Neutrophil (primary cell): Measurements from ENCODE around the gene CDC42.

Experiments
- H3K27ac ChIP-seq: fragments of 200-600 bp; sonication (generic); 2 replicates; pipeline ENCODE4 v1.5.1; 2016; ENCODE audit warnings: mild to moderate bottlenecking, moderate library complexity
- H3K27me3 ChIP-seq: fragments of 200-600 bp; sonication (generic); 2 replicates; pipeline ENCODE4 v1.6.0; 2016; ENCODE audit warnings: mild to moderate bottlenecking
- H3K36me3 ChIP-seq: fragments of 200-600 bp; sonication (generic); 2 replicates; pipeline ENCODE4 v1.5.1; 2017
- H3K4me1 ChIP-seq, 2 experiments: fragments of 200-600 bp in 1 of 2; sonication (generic) in 1 of 2; 1 replicate in 1 of 2; 2 replicates in 1 of 2; pipeline versions ENCODE4 v1.5.1 to v1.6.1; 2013 to 2016; ENCODE audit warnings: low read depth in 1 of 2, low read length in 1 of 2, mild to moderate bottlenecking in 1 of 2, moderate library complexity in 1 of 2; ENCODE audit not compliant: control insufficient read depth in 1 of 2, insufficient read depth in 1 of 2
- H3K4me3 ChIP-seq, 2 experiments: fragments of 200-600 bp in 1 of 2; sonication (generic) in 1 of 2; 1 replicate in 1 of 2; 2 replicates in 1 of 2; pipeline ENCODE4 v1.5.1; 2013 to 2016; ENCODE audit warnings: low read depth in 1 of 2, low read length in 1 of 2, mild to moderate bottlenecking in 1 of 2, moderate library complexity in 1 of 2
- H3K9me3 ChIP-seq: fragments of 200-600 bp; sonication (generic); 2 replicates; pipeline ENCODE4 v1.5.1; 2016
- TF ChIP-seq, protein P1 (sequence below): fragments of 200-600 bp; sonication (generic); IDR thresholded peaks from 2 replicates; pipeline ENCODE4 v1.5.1; 2016; ENCODE audit warnings: antibody characterized with exemption

CDC42 gene

DNA sequence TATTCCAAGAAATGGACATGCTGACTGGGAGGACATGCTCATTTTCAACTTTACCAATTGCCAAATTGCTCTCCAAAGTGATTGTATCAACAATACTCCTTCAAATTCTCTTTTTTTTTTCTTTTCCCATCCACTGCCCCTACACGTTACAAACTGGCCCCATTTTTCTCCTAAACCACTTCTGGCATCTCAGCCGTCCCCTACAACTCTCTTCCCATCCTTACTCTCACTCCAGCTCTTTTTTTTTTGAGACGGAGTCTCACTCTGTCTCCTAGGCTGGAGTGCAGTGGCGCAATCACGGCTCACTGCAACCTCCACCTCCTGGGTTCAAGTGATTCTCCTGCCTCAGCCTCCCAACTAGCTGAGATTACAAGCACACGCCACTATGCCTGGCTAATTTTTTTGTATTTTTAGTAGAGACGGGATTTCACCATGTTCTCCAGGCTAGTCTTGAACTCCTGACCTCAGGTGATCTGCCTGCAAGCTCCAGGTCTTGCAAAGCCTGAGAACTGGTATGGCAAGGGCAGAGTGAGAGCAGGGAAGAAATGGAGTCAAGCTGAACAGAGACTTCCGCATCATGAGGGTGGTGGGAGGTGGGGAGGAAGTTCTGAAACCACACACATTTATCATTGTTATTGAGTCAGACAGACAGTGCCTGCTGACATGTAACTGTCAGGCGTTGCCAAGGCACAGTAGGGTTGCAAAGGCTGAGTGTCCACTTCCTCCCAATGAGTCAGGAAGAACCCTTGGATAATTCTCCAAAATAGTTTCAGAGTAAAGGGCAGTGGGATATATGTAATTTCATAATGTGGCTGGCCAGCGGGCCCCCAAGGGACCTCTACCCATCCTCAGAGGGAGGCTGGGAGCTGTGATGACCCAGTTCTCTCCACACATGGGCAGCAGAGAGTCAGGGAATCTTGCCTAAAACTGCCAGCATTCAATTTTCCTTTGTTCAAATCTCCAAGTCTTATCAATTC, 33.6 kb upstream of the CDC42 start:
- H3K9me3 ChIP-seq, result no peaks in the 10 kb centered on the region
- peak overlapping the region in 1 of 2 experiments; percentile 8 for H3K4me3 ChIP-seq
- H3K27ac ChIP-seq, result peak overlapping the region; percentile 86
- H3K36me3 ChIP-seq, result no peaks in the 10 kb centered on the region
- TF ChIP-seq, protein P1, sequence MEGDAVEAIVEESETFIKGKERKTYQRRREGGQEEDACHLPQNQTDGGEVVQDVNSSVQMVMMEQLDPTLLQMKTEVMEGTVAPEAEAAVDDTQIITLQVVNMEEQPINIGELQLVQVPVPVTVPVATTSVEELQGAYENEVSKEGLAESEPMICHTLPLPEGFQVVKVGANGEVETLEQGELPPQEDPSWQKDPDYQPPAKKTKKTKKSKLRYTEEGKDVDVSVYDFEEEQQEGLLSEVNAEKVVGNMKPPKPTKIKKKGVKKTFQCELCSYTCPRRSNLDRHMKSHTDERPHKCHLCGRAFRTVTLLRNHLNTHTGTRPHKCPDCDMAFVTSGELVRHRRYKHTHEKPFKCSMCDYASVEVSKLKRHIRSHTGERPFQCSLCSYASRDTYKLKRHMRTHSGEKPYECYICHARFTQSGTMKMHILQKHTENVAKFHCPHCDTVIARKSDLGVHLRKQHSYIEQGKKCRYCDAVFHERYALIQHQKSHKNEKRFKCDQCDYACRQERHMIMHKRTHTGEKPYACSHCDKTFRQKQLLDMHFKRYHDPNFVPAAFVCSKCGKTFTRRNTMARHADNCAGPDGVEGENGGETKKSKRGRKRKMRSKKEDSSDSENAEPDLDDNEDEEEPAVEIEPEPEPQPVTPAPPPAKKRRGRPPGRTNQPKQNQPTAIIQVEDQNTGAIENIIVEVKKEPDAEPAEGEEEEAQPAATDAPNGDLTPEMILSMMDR, result peak; percentile 33
- H3K4me1 ChIP-seq, result peaks cover 23 to 28% of the 10 kb centered on the region in 2 experiments
- no peaks in the 10 kb centered on the region for H3K27me3 ChIP-seq

DNA sequence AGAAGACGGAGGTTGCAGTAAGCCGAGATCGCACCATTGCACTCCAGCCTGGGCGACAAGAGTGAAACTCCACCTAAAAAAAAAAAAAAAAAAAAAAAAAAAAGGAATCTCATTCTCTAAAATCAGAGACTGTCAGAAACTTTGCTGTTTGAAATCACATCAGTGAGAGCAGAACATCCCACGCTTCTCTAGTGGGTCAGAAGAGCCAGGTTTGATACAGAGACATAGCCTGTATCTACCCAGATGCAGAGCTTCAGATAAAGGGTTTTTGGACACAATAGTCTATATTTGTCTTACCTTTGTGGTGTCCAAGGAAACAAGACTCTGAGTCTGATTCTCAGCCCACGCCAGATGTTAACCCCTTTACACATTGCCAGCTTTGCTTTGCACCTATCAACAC, 31.4 kb upstream of the CDC42 start:
- peaks cover 42 to 45% of the 10 kb centered on the region in 2 experiments for H3K4me1 ChIP-seq
- H3K27ac ChIP-seq, result no peak overlapping the region
- TF ChIP-seq, protein P1, result no peak
- no peak overlapping the region for H3K4me3 ChIP-seq
- H3K27me3 ChIP-seq, result no peaks in the 10 kb centered on the region
- H3K9me3 ChIP-seq, result no peaks in the 10 kb centered on the region
- no peaks in the 10 kb centered on the region for H3K36me3 ChIP-seq

DNA sequence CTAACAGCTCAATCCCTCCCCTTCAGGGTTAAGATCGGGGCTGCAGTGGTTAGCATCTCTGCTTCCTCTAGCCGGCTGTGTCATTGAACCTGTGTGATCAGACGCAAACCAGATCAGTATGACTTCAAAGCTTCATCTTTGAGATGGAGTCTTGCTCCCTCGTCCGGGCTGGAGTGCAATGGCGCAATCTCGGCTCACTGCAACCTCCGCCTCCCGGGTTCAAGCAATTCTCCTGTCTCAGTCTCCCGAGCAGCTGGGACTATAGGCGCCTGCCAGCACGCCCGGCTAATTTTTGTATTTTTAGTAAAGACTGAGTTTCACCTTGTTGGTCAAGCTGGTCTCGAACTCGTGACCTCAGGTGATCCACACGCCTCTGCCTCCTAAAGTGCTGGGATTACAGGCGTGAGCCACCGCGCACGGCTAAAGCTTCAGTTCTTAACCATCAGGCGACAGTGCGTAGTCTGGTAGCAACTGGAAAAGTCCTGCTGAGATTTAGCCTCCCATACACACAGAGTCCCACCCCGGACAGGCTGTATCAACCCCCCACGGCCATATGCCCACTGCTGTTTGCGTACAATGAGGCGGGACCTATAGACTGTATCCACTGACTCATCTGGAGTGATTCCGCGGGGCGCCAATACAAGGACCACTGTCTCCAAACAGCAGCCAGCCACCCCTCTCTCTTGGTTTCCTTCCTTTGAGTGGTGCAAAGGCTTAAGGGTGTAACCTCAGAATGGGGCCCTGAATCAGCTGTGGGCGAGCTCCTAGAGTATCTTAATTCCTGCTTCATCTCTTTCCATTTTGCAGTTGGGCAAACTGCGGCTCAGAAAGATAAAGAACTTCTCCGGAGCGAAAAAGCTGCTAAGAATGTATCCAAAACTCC, 27.8 kb upstream of the CDC42 start:
- Histone ChIP-seq H3K9me3 (no peaks in the 10 kb centered on the region), H3K27me3 (no peaks in the 10 kb centered on the region), H3K4me1 (peaks cover 32 to 34% of the 10 kb centered on the region in 2 experiments), H3K36me3 (no peaks in the 10 kb centered on the region), H3K4me3 (peak overlapping the region; percentile 91 to 92), H3K27ac (peak overlapping the region; percentile 88)
- TF ChIP-seq, protein P1, result no peak

DNA sequence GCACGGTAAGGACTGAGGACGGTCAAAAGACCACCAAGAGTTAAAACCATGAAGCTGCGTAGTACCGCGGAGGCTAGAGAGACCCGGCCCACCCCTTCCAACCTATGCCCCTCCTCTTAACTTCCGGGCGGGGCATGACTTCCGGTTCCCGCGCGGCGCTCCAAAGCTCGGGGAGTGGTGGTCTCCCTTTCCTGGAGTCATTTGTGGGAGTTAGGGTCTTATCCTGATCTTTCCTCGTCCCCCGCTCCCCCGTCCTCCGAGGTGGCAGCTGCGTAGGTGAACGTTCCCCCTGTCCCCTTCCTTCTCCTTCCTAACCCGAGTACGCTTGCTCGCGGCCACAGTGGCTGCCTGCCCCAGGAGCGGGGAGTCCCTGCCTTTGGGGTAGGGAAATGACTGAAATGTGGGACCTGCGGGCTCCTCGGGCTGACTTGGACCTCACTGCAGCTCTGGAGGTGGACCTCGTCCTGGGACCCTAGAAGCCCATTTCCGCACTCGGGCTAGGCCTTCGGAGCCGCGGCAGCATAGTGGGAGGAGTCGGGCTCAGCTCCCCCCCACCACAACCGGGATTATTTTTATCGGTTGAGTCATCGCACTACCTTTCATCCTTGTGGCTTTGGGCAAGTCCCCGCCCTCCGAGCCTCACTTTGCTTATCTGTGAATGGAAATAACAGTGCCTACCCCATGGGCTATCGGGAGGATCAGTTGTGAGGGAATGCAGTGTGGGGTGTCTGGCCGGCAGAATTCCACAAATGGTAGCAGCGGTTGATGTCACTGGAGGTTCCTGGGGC, 26.9 kb upstream of the CDC42 start:
- H3K9me3 ChIP-seq, result no peaks in the 10 kb centered on the region
- H3K36me3 ChIP-seq, result no peaks in the 10 kb centered on the region
- H3K27ac ChIP-seq, result peak overlapping the region; percentile 88
- H3K27me3 ChIP-seq, result no peaks in the 10 kb centered on the region
- TF ChIP-seq, protein P1, result no peak
- peaks cover 29 to 30% of the 10 kb centered on the region in 2 experiments for H3K4me1 ChIP-seq
- H3K4me3 ChIP-seq, result peak overlapping the region; percentile 91 to 92

DNA sequence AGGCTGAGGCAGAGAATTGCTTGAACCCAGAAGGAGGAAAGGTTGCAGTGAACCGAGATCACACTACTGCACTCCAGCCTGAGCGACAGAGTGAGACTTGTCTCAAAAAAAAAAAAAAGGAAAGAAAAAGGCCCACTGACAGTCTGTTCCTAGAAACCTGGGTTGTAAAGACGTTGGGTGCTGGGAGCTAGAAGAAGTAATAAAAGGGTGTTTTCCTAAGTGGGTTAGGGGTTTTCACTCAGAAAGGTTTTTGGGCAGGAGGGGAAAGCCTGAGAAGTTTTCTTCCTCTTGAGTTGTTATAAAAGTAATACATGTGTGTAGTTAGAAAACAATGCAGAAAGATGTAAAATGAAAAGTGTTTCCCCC, 25.6 kb upstream of the CDC42 start:
- H3K27ac ChIP-seq, result no peak overlapping the region
- H3K9me3 ChIP-seq, result no peaks in the 10 kb centered on the region
- no peaks in the 10 kb centered on the region for H3K36me3 ChIP-seq
- TF ChIP-seq, protein P1, result no peak
- no peaks in the 10 kb centered on the region for H3K27me3 ChIP-seq
- H3K4me3 ChIP-seq, result no peak overlapping the region
- peaks cover 29 to 36% of the 10 kb centered on the region in 2 experiments for H3K4me1 ChIP-seq
